HG03575 (cell line): ENCODE measurements around the gene HOXA3.

ENCODE experiments used
- ATAC-seq: cut with Tn5 transposase; IDR thresholded peaks from one replicate; pipeline ENCODE4 v1.9.1; 2021; ENCODE audit not compliant: unreplicated experiment, insufficient number of reproducible peaks, low FRiP score; ENCODE audit errors: extremely low read depth

HOXA3 gene

GRCh38 chr7:27148031-27148755 lies 4.2 kb downstream of the HOXA3 start:
- ATAC-seq: no peak

DNA sequence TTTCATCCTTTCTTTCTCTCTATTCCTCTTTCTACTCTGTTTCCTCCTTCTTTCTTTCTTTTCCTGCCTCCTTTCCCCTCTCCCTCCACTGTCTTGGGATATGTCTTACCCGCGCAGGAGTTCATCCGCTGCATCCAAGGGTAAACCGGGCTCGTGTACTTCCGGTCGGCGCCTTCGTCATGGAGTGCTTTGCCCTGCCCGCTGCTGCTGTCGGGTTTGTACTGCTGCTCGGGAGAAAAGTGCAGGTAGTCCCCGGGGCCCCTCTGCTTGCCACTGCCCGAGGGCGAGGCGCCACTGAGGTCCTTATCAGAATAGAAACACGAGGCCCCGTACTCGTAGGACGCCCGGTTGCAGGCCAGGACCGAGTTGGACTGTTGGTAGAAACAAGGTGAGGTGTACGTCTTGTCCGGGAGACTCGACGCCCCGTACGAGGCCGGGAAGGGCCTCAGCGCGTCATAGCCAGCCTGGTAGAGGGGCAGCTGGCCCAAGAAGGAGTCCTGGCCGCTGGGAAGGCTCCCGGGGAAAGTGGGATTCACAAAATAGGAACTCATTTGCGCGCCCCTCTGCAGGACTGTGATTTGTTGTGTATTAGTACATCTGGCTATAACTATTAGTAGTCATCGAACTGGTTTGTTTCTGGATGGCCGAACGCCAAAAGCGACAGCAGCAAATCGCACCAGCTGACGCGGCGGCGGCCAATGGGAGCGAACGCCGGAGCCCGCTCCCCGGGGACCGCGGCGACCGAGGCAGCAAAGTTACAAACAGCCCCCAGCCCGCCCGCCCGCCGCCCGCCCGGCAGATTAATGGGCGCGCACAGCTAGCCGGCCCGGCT lies 5.0 kb downstream of the HOXA3 start, which contains the start of gene HOXA6:
Gene HOXA6, minus strand, starts transcription at position 576 of the 832 bp plus-strand sequence. Its CDS starts 25 bp downstream, at position 551.
- no peak for ATAC-seq

- ATAC-seq: no peak
Observed at GRCh38 chr7:27146491-27147198, 5.7 kb downstream of the HOXA3 start.

DNA sequence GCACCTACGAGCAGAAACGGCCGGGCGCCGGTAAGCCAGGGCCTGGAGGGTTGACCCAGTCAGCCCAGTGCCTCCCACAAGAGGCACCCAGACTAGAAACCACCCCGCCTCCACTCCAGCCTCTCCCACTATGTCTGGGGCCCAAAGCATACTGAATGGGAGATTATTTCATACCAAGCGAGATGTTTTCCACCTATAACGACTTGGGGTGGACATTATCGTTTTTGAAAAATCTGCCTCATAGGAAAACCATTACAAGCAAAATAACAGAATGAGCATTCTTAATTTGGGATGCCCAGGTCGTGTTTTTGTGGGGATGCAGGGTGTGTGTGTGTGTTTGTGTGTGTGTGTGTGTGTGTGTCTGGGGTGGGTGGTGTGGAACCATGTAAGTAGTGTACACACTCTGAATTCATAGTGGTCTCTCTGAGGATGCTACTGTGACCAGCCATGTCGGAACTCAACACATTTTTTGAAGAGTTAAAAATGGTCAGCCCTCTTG lies 6.4 kb downstream of the HOXA3 start:
- ATAC-seq: no peak

GRCh38 chr7:27145165-27145913 lies 7.0 kb downstream of the HOXA3 start:
- ATAC-seq: no peak

DNA sequence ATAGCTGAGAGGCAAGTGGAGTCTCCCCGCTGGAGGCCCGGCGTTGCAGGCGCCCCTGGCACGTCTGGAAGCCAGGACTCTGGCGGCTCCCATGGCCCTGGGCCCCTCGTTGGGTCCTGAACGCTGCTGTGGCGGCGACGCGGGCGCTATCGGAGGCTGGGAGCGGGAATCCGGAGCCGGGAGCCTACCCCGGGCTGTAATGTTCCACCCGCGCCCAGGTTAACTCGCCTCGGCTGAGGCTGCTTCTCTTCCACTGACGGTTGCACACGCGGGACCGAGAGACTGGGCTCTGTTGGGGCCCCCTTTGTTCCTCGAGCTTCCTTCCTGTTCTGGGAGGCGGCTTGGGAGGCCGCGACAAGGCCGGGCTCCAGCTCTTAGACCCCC lies 7.6 kb downstream of the HOXA3 start:
- ATAC-seq: no peak

- ATAC-seq: no peak
Observed at GRCh38 chr7:27143950-27144780, 8.2 kb downstream of the HOXA3 start.

- ATAC-seq: no peak
Observed at GRCh38 chr7:27143023-27143949, 9.1 kb downstream of the HOXA3 start, which contains the start of gene HOXA5. Gene HOXA5 (minus strand): TSS chr7:27143681. CDS start chr7:27143607, 74 bp downstream.

DNA sequence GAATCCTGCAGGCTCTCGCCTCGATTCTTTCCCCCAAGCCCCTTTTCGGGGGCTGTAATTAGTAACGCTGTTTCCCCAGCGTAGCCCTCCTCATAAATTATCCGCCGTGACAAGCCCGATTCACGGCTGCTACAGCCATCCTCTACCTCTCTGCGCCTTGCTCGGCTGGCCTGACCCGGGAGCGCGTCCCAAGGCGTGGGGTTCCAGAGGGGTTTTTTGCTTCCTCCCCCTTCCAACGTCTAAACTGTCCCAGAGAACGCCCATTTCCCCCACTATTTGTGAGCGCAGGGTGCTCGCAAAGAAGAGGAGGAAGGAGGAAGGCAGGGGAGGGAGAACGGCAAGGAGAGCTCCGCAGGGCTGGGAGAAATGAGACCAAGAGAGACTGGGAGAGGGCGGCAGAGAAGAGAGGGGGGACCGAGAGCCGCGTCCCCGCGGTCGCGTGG lies 9.8 kb downstream of the HOXA3 start:
- no peak for ATAC-seq

DNA sequence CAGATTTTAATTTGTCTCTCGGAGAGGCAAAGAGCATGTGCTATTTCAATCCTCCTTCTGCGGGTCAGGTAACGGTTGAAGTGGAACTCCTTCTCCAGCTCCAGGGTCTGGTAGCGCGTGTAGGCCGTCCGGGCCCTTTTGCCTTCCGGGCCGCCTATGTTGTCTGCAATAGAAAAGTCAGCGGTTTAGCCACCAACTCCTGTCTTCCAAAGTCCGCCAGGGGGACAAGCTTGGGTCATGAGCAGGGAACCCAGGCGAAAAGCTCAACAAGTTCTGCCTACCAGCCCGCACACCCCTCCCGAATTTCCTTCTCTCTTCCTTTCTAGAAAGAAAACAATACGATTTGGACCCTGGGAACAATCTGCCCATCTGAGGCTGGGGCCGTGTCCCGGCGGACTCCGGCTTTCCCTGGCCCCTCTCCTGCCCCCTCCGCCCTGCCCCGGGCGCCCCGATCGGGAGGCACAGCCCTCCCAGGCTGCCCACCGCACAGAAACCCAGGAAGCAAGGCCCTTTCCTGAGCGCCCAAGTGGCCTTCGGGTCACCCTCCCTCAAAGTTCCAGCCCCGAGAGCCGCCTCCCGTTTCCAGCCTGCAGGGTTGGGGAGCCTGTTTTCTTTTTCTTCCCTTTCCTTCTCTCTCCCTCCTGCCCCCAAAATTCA lies 10.3 kb downstream of the HOXA3 start:
- no peak for ATAC-seq

DNA sequence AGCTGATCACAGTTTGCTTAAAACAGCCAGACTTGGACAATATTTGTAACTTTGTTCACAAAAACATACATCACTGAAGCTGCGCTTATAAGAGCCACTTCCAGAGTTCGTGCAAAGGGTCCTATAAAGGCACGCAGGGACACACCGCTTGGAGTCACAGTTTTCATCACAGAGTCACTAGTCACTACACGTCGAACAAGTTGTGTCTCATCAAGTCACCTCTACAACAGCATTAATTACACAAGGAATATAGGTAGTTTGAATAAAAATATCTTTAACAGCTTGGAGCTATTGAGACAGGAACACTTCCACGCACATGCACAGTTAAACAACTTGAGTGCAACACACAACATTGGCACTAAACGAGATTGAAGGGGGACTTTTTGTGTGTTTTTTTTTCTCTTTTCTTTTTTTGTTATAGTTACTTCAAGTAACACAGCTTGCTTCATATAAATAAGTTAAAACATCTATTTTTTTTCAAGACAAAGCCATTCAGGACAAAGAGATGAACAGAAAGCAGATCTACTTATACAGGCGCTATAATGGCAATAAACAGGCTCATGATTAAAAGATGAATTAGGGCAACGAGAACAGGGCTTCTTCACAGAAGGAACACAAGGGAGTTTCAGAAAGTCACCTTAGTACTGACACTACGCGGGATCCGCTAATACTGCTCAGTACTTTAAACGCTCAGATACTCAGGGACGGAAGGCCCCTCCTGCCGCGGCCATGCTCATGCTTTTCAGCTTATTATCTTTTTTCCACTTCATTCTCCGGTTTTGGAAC lies 11.1 kb downstream of the HOXA3 start:
- ATAC-seq: no peak

GRCh38 chr7:27140126-27140857 lies 12.1 kb downstream of the HOXA3 start:
- no peak for ATAC-seq

- ATAC-seq: no peak
Observed at GRCh38 chr7:27139334-27140125, 12.9 kb downstream of the HOXA3 start.

- ATAC-seq: no peak
Observed at GRCh38 chr7:27138985-27139333, 13.4 kb downstream of the HOXA3 start.
